NCI-H82 (cell line): ENCODE results near the gene APOL1.
A peak's percentile ranks its signal among the peaks of the same experiment; 100 is the strongest.
"Not testable (repeated sequence)": the region's sequence is repeated elsewhere in the genome, so short reads cannot be mapped to it uniquely, and the experiment has no call there.

Source experiments
- DNase-seq: peaks from one replicate; lab custom pipeline; 2025; lab: John Stamatoyannopoulos, UW

The APOL1 gene

GRCh38 chr22:36252754-36253522, at the start of gene APOL1:
TSS of gene APOL1 (plus strand) at chr22:36253133. CDS start at chr22:36254956, 1,823 bp downstream.
- DNase-seq: no peak

GRCh38 chr22:36203441-36203840, 49.5 kb upstream of the APOL1 start:
- DNase-seq: not testable (repeated sequence)

DNA sequence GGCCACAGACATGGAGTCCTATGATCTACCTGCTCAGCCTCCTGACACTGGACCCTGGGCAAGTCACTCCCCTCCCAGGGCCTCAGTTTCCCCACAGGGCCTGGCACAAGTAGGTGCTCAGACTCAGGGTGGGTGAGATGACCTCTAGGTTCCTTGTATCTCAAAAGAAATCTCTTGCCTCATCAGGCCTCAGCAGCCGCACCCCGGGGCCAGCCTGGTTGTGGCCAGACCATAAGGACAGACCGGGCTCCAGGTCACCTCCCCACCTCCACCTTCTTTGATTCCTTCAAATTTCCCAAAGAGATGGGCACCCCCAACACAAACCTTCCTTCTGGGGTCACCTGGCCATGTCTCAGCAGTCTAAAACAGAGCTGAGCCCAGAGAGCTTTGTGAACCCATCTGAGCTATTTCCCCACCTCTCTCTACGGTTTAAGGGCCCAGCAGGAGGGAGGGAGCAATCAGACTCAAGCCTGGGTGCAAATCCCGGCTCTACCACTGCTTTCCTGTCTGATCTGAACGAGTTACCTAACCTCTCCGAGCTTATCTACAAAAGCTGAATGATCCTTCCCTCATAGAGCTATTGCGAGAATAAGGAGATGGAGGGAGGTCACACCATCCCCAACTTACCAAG, 48.8 kb upstream of the APOL1 start:
- no peak for DNase-seq

GRCh38 chr22:36204632-36205015, 48.3 kb upstream of the APOL1 start:
- no peak for DNase-seq

GRCh38 chr22:36205573-36205972, 47.4 kb upstream of the APOL1 start:
- DNase-seq: not testable (repeated sequence)

DNA sequence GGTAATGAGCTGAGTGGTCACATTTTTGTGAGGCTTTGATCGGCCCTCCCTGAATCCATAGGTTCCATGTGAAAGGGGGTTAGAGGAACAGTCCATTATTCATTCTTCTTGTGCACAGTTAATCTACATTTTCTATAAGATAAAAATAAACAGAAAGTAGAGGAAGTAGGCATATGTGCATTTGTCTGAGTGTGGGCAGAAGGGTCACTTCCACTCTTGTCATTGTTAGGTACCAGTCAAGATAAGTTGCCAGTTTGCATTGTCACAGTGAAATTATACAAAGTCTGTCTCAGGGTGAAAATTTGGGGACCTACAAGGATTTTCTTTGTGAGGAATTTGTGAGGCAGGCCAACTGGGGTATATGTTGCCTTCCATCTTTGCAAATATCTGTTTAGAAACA, 46.7 kb upstream of the APOL1 start:
- DNase-seq: no peak

- no peak for DNase-seq
Measured at GRCh38 chr22:36208162-36208765, 44.7 kb upstream of the APOL1 start.

DNA sequence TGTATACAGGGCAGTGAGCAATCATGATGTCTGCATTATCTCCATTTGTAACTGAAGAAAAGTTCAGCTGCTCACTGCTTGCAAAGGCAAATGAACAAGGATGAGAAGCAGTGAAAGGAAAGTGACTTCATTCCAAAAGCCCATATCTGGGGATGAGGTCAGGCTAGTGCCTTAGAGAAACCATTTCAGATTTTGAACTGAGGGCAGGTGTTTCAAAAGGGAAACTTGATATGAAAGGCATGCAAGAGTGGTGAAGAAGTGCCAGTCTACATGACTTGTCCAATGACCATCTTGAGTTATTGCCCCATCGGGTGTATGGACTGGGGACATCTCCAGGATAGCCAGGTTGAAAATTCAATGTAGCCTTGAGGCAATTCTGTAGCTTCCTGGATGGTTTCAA, 44.0 kb upstream of the APOL1 start:
- DNase-seq: no peak

DNA sequence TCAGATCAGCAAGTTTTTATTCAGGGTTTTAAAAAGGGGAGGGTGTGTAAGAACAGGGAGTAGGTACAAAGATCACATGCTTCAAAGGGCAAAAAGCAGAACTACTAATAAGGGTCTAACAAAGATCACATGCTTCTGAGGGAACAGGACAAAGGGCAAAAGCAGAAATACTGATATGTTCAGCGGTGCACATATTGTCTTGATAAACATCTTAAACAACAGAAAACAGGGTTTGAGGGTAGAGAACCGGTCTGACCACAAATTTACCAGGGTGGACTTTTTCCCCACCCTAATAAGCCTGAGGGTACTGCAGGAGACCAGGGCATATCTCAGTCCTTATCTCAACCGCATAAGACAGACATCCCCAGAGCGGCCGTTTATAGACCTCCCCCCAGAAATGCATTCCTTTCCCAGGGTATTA, 43.4 kb upstream of the APOL1 start:
- DNase-seq: not testable (repeated sequence)

- no peak for DNase-seq
Measured at GRCh38 chr22:36210224-36210623, 42.7 kb upstream of the APOL1 start.

GRCh38 chr22:36211237-36211861, 41.6 kb upstream of the APOL1 start:
- DNase-seq: peak; percentile 5

DNA sequence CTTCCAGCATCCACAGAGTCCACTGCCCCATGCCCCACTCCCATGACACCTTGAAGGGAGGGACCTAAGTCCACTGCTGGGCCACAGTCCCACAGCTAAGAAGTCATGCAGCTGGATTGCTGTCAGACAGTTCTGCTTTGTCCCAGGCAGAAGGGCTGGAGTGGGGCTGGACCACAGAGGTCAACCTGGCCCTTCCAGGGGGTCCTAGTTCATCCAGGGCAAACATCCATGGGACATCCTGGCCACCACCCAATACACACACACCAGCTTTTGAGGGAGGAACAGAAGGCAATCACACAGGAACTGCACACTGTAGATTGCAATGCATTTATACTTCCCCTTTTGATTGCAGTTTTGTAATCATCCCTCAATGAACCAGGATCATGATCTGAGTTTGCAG, 40.0 kb upstream of the APOL1 start:
- DNase-seq: no peak

DNA sequence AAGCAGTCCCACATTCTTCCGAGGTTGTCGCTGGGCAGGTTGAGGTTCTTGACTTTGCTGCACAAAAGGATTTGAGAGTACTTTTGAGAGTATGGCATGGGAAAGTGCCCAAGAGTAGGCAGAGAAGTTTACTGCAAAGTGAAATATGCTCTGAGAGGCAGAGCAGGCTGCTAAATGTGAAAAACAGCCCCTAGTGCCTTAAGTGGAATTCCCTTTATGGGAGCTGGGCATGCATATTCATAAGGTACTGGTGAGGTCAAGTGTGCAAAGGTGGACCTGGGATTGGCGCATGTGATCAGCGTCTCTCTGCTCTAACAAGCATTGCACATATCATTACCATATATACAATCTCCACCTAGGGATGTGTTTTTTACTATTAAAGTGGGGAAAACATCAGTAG, 39.3 kb upstream of the APOL1 start:
- DNase-seq: no peak

GRCh38 chr22:36215981-36216380, 37.0 kb upstream of the APOL1 start:
- peak; percentile 58 for DNase-seq

DNA sequence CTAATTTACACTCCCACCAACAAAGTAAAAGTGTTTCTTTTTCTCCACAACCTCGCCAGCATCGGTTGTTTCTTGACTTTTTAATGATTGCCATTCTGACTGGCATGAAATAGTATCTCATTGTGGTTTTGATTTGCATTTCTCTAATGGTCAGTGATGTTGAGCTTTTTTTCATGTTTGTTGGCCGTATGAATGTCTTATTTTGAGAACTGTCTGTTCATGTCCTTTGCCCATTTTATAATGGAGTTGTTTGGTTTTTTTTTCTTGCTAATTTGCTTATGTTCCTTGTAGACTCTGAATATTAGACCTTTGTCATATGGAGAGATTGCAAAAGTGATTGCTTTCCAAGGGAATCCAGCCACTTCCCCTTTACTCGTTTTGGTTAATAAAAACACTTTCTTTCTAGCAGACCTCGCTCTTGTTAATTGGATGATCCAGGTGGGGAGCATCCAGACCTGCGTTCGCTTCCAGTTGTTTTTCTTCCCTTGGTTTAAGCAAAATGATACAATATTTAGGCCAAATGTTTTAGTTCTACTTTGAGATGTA, 34.2 kb upstream of the APOL1 start:
- no peak for DNase-seq

- no peak for DNase-seq
Measured at GRCh38 chr22:36220451-36220921, 32.4 kb upstream of the APOL1 start.

GRCh38 chr22:36221799-36222751, 30.9 kb upstream of the APOL1 start:
- peak; percentile 51 for DNase-seq

DNA sequence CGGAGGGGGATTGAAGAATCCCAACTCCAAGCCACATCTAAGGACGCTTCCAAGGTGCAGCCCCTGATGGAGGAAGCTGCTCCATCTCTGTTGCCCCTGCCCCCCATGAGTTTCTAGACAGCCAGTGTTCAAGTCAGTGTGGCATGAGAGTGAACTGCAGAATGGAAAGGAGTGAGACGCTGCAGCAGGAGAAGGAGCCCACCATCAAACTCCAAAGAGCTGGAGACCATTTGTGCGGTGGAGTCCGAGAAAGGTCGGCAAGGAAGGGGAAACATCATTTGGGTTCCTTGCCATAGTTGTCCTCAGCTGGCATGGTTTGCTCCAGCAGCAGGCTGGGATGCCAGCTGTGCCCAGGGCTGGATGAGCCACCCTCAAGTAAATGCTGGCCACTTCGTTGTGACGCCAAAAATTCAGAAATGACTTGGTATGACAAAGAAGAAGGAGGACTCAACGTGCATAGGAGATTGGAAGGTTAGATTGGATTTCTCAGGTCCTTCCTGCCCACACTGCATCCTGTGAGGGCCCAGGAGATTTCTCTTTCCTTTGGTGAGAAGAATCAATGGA, 30.0 kb upstream of the APOL1 start:
- no peak for DNase-seq

DNA sequence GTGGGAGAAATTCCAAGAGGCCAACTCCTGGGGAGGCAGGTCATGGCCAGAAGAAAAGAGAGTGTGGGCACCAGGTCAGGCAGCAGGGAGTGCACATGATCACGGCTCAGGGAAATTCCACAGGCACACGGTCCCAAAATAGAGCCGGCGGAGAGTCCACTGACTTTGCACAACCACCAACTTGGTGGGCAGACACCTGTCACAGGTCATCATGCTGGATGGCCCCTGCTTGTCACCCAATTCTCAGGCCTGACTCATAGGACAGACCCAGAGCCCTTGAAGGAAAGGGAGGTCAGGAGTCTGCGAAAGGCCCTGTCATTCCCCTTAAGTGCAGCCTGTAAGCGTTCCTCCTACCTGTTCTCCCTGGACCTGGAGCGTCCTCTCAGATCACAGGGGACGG, 29.4 kb upstream of the APOL1 start:
- no peak for DNase-seq

DNA sequence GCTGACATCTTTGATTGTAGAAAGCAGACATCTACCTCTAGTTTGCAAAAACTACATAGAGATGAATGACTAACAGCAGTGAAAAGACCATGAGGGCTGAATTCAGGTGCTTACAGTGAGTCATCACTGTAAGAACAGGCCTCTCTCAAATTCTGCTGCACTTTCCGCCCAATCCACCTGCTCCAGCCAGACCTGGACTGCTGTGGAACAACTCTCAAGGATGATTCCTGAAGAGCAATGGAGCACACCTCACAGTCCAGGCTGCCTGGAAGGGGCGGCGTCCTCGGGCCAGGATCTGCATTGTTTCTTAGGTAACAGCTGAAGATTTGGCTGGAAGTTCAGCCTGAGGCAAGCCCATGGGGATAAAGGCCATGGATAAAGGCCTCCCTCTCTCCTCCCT, 28.7 kb upstream of the APOL1 start:
- no peak for DNase-seq
